ENCODE data around the gene CSNK1E.

CSNK1E gene

DNA sequence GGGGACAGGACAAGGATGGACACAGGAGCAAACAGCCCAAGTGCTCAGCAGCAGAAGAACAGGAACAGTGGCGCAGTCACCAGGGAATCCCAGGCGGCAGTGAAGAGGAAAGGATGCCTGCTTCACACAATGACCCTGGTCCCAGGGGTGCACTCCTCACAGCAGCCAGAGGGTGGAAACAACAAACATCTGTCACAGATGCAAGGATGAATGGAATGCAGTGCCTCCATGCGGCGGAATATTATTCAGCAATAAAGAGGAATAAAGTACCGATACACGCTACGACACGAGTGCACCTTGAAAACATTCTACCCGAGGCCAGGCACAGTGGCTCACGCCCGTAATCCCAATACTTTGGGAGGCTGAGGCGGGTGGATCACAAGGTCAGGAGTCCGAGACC is 12.7 kb downstream of the CSNK1E start:
- no peak for DNase-seq

DNA sequence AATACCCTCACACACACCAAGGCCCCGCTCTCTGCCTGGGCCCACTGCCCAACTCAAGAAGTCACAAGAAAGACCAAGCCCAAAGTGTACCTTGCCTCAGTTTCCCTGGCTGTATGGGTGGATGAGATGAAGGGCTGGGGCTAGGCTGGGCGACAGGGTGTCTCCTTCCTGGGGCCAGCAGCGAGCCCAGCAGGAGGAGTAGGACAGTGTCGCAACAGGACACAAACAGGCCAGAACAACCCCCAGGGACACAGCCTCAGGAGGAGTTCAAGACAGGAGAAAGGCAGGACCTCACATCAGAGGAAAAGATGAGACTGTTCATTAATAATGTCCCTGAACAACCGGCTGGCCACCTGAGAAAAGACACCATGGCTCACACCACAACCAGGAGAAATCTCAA is 13.3 kb downstream of the CSNK1E start:
- DNase-seq, result no peak

DNA sequence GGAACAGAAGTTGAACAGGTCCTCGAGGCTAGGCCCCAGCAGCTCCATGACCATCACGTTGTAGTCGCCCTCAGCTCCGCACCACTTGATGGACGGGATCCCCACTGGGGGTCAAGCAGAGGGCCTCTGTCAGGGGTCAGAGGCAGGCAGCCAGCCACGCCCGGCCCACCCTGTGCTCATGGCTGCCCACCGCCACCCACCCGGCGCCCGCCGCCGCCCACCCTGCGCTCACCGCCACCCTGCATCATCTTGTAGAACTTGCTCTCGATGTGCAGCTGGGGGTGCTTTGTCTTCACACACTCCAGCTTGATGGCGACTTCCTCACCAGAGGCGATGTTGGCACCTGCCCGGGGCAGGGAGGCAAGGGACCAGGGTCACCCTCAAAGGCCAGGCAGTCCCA is 14.3 kb downstream of the CSNK1E start:
- DNase-seq, result no peak

DNA sequence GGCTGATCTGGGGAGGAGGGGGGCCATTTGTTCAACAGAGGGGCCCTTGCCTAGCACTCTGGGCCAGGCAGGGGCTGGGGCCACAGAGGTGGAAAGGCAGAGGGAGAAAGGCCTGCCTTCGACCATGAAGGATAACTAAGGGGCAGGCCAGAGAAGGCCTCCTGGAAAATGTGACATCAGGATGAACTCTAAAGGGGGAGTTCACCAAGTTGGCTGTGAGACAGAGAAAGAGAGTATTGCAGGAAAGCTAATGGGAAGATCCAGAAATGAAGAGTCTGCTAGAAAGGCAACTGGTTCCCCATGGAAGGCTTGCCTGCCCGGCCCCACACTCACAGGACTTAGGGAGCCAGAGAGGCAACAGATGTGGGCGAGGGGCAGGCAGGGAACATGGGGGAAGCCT is 16.3 kb downstream of the CSNK1E start:
- no peak for DNase-seq

DNA sequence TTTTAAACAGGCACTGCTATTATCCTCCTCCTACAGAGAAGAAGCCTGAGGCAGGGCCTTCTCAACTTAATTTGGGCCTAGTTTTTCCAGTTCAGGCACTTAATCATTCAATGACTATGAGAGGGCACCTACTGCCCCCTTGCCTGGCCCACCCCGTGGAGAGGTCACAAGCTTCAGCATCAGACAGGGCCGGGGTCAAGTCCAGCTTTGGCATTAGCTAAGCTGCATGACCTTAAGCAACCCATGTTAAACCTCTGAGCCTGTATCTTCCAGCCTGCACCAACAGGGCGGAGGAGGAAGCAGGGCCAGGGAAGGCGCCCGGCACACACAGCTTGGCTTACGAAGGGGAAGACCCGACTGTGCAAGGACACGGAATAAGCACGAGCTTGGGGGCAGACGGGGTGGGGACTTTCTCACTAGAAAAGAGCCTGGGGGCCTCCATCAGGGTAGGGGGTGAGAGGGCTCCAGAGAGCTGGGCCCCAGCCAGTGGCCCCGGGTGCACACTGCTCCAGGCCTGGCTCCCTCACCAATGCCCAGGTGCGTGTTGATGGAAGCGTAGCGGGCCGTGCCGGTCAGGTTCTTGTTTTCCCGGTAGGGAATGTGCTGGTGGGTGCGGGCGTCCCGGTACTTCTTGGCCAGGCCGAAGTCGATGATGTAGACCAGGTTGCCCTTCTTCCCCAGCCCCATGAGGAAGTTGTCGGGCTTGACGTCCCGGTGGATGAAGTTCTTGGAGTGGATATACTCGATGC is 16.9 kb downstream of the CSNK1E start:
- no peak for DNase-seq

DNA sequence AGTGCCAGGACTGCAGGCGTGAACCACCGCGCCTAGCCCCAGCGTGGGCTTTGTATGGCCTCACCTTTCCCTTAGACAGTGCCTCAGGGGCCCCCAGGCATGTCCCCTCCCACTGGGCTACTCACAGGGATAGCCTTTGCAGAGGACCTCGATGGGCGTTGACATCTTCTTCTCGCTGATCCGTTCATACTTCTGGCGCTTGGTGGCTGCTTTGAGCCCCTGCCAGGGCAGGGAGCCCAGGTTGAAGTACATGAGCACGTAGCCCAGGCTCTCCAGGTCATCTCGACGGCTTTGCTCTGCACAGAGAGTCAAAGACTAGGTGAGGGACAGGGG is 17.5 kb downstream of the CSNK1E start:
- no peak for DNase-seq

DNA sequence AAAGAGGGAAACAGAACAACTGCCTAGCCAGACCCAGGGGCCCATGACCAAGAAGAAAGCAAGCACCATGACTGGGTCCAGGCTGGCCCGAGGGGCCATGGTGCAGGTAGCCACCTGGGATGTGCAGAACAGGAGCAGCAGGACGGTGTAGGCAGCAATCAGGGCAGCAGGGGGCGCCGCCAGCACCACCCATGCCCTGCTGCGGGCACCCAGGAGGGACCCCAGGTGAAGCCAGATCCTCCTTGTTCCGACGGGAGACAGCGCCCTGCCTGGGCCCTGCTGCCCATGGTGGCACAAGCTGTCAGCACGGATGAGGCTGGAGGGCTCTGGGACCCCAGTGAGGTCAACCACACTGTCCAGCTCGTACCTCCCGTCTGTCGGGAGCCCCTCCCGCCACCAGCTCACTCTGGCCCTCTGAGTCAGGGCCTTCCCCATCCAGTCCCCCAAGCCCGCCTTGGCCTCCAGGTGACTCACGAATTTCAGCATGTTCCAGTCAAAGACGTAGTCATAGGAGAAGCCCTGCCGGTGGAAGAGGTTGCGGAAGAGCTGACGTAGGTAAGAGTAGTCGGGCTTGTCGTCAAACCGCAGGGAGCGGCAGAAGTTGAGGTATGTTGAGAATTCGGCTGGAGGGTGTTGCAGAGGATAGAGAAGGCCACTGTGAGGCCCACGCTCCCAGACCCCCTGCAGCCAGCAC is 18.8 kb downstream of the CSNK1E start:
- DNase-seq, result peak; percentile 49

DNA sequence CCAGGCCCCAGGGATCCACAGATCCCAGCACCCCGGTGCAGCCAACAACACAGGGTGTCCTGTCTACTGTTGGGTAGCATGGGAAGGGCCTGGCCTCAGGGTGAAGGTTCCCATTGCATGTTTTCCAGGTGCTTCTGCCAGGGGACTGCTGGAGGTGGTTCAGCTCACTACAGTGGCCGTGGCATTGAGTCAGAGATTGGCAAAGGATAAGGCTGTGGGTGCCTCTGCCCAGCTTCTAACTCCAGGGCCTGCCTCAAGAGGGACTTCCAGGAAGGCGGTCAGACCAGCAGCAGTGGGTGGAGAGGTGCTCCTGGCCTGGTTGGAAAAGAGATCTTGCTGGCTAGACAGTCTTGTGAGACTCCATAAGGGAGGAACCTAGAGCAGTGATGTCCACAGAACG is 20.9 kb downstream of the CSNK1E start:
- DNase-seq, result no peak

DNA sequence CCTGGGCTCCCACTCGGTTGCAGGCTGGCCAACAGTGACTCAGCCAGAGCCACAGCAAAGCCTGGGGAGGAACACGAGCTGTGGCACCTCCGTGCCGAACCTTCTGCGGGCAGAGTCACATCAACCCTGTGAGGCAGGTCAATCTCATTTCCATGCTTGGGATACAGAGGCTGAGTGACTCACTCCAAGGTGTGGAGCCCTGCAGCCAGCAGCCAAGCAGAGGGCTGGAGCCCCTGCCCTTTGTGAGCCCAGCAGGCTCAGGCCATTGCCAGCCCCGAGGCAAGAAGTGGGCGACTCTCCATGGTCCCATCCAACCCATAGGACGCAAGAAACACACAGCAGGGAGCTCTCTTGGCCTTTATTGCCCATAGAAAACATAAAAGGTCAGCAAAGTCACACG is 21.4 kb downstream of the CSNK1E start:
- DNase-seq, result no peak

DNA sequence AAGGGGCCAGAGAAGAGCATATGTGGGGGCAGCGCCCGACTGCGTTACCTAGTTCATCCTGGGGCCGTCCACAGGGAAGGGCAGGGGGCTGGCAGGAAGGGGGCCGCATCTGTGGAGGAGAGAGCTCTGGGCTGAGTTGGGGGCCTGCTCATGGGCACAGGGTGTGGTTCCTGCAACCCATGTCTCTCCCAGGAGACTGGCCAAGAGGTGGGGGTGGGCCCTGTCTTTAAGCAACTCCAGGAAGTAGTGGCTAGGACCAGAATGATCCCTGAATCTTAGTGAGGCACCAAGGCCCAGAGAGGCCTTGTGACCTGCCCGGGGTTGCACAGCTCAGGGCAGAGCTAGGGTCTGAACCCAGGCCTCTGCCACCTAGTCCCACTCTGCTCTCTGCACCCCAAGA is 21.9 kb downstream of the CSNK1E start:
- DNase-seq, result no peak

DNA sequence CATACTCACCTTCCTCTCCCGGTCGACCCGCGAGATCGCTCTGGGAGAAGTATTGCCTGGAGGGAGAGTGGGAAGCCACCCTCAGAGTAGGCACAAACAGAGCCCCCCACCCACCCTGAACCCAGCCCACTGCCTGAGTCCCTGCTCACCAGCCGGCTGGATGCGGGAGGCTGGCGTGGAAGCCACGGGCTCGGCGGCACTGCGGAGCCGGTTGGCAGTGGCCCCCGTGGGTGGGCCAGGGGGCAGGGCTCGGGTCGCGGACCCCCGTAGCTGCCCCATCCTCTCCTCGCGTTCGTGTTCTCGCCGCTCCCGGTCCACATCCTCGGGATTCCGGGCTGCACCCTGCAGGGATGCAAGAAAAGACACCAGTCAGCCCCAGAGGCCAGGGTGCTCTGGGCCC is 23.0 kb downstream of the CSNK1E start:
- DNase-seq, result no peak

DNA sequence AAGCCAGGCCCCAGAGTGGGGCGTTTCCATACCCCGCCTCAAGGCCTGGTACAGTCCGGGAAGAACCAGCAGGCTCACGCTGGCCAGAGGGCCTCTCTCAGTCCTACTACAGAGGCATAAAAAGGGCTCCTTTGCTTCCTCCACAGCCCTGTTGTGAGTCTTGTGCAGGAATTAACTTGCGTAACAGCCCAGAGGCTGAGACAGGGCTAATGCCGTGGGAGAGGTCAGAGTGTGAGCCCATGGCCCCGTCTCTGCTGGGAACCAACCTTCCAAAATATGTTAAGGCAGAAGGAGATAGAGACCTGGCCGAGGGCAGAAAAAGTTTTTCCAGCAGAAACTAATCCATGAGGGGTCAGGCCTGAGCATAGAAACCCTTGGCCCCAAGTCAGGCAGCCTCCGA is 24.5 kb downstream of the CSNK1E start:
- DNase-seq, result no peak

DNA sequence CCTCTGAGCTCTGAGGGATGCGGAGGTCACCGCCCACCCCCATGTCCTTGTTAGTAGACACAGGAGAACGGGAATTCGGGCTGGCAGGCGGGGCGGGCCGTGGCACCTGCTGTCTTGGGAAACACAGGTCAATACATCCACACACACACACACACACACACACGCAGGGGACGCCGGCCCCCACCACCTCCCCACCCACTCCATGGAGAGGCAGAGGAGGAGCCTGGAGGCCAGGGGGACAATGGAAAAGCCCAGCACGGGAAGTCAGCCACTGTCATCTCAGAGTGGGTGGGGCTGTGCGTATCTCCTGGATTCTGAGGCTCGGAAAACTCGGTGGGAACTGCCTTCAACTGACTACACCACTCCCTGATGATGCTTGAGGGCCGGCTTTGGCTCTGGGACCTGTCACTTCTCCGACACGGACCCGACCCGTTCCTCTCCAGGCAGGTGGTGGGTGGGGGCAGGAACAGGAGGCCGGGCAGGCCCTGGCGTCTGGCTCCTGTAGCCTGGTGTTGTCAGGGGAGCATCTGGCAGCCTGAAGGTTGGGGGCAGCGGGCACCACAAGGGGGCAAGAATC is 25.9 kb downstream of the CSNK1E start:
- no peak for DNase-seq

DNA sequence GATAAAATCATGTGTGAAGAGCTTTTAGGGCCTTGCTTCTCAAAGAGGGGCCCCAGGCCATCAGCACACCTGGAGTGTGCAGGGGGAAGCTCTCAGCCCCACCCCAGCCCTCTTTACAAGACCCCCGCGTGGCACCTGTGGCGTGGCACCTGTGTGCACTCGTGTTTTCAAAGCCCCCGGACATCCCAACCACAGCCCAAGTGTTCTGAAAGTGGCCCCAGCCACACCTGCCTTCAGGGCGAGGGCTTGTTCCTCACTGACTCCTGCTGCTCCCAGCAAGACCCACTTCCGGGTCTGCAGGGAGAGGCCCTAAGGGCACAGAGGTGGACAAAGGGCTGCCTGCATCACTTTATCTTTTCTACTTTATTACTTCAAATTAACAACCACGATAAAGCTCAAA is 26.9 kb downstream of the CSNK1E start:
- no peak for DNase-seq

DNA sequence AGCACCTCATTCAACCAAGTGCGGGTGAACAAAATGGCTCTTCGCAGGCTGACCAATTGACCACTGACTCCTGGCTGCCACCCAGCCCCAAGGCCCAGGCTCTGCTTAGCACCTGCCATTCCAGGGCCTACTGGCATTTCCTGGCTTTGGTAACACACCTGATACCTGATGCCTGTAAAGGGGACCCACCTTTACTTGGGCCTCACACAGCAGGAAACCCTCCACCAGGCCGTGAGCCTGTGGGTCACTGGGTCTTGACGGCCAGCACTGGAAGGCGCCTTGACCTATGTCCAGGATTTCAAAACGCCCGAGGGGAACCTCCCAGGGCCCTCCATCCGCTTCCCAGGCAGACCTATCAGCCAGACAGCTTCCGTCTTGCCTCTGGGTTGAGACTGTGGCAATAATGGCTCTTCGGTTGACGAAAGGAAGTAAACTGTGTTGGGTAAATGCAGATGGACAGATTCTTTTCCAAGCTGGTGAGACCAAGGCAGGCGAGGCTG is 27.6 kb downstream of the CSNK1E start:
- DNase-seq, result no peak

DNA sequence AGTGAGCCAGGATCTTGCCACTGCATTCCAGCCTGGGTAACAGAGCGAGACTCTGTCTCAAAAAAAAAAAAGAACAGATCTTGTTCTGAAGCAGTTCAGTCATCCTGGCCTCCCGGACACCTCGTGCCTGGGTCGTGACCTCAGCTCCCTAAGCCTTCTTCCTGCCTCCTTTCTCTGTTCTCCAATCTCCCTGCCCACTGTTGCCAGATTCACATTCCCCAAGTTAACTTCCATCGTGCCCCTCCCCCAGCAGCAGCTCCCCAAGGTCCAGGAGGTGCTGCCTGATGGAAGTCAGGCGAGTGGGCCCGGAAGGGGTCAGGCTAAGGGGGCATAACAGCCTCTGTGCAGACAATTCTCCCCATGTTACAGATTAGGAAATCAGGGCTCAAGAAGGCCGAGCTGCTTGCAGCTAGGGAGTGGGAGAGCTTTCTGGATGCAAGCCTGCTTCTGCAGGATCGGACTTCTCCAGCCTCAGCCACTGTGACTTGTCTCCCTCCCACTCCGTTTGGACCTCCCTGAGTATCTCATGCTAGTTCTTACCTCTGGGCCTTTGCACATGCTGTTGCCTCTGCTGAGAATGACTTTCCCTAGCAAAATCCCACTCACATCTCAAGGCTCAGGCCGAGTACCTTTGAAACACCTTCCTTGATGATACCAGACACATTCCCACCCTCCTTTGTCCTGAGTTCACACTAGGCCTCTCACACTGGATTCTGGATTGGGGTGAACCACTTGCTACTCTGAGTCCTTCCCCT is 30.1 kb downstream of the CSNK1E start:
- no peak for DNase-seq

DNA sequence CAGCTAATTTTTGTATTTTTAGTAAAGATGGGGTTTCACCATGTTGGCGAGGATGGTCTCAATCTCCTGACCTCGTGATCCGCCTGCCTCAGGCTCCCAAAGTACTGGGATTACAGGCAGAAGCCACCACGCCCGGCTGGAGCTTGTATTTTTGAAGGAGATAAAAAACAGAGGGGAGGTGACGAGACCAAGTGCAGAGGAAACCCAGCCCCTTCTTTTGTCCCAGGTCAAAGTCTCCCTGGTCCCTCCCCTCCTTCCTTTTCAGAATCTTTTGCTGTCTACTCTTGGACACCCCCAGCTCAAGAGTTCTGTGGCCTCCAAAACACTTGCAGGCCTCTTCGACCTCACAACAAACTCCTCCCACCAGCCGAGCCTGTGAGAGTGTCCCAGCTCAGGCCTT is 32.2 kb downstream of the CSNK1E start:
- DNase-seq, result no peak

DNA sequence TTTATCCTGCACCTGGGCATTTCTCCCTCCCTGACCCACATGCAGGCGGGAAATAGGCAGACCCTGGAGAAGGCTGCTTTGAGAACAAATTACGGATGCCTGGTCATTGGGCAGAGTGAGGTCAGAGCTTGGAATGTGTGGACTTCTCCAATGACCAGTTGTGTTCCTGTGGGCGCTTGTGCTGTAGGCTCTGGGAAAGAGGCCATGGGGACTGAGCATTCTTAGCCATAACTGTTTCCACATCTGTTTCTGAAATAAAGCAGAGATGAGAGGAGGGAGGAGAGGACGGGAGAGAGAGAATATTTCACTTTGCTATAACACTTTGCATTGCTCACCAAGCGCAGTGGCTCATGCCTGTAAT is 33.2 kb downstream of the CSNK1E start:
- no peak for DNase-seq

DNA sequence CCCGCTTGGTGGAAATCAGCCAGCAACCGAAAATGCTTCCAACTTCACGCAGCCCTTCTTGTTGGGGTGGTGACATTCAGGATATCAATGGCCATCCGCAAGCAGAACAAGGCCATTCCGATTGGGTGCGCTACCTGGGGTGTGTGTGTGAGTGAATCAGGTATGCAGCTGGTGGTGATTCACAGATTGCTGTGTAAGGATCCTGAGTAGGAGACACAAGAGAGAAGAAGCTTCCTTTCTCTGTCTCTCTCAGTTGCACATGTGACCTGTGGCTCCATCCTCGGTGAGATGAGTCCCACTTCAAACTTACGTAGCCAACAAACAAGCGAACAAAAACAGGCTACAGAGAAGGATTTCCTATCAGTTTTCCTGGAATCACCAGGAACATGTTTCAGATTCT is 34.8 kb downstream of the CSNK1E start:
- no peak for DNase-seq

DNA sequence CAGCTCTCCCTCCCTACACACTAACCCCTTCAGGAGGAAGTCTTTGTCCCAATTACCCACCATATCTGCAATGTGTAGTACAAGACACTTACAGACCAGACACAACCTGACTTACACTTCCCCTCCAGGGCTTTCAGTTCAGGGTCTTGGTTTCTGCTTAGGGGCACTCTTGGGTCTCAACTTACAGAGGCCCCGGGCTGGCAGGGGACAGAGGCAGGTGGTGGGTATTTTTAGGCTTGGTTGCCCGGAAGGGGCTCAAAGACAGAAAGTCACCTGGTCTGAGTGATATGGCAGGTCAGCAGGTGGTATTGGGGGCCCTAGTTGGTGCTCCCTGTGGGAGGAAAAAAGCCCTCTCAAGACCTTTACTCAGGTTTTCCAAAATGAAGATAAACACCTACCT is 41.1 kb downstream of the CSNK1E start:
- no peak for DNase-seq

DNA sequence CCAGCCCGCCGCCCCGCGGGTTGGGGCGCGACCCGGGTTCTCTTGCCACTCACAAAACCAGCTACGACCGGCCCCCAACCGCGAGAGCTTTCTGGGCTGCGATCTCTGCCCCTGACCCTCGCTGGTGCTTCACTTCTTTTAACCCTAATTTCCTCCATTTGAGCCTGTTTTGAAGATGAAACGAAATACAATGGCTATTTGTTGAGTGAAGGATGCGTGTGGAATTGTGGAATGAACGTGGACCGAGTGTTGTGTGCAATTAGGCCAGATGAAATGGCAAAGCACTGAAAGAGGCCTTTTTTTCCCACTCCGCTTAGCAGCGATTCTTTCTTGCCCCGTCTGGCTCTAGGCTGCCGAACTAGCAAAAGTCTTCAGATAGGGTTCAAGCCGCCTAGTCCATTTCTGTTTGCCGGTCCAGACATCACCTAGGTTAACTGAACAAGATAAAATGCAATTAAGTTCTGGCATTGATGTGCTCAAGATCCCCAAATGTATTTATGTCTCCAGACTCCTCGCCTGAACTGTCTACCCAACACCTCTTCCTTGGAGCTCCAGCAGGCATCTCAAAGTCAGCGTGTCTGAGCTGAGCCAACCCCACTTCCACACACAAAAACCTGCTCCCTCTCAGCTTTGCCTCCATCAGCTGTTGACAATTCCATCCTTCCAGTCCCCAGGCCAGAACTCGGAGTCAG is 44.0 kb downstream of the CSNK1E start:
- DNase-seq, result no peak

DNA sequence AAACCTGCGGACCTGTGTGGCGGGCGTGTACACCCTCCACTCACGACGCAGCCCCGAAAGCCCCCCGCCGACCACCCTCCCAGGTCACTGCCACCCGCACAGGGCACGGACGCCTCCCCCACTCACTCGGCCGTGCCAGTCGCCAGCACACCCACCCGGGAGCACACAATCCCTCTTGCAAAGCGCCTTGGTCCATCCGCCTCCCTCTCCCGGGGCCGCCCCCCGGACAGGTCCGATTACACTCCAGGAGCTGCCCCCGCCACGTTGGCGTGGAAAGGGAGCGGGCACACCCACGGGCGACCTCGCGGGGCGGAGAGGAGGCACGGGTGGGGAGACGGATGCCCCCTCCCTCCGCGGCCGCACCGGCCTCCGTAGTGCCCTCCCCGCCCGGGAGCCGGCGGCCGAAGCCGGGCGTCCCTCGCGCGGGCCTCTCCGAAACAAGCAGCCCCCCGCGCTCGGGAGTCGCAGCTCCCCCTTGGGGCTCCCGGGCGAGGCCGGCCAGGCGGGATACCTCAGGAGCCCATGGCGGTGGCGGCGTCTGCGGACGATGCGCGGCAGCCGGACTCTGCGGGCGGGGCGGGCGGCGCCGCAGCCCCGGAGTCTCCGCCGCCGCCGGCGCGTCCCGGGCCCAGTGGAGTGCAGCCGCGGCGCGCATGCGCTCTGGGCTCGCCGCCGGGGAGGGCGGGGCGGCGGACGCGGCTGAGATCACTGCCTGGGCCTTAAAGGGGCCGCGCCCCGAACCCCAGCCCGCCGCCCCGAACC is 44.7 kb downstream of the CSNK1E start, which contains the start of gene TMEM184B:
Gene TMEM184B, minus strand, starts transcription at position 638 of the 762 bp plus-strand sequence. CDS start 25,049 bp downstream, outside the sequence.
- peak; percentile 84 for DNase-seq

All from activated naive CD4-positive, alpha-beta T cell treated with anti-CD3 and anti-CD28 coated beads, Interleukin-2, amount 50 U/mL, for 16 hours (primary cell).